OCI-LY1 (cell line): Measurements from ENCODE around the gene GSG1.

ENCODE experiments used
- H2AFZ ChIP-seq: fragments of 200-600 bp; sonication (generic), shearing (Covaris generic); 2 replicates; pipeline ENCODE4 v1.6.0; 2014; ENCODE audit warnings: antibody characterized with exemption, mild to moderate bottlenecking, low read length
- H3F3A ChIP-seq: fragments of 200-600 bp; sonication (generic), shearing (Covaris generic); 2 replicates; pipeline ENCODE4 v1.6.0; 2014; ENCODE audit warnings: mild to moderate bottlenecking, antibody characterized with exemption, low read length, moderate library complexity; ENCODE audit not compliant: insufficient read depth
- H3K27ac ChIP-seq: fragments of 200-600 bp; sonication (generic); 2 replicates; pipeline ENCODE4 v1.5.1; 2014; ENCODE audit warnings: low read length, mixed run types, mild to moderate bottlenecking, low read depth; ENCODE audit not compliant: poor library complexity, severe bottlenecking
- H3K27me3 ChIP-seq: fragments of 200-600 bp; sonication (generic); 2 replicates; pipeline ENCODE4 v1.6.0; 2014; ENCODE audit warnings: antibody characterized with exemption, mild to moderate bottlenecking, low read length, moderate library complexity; ENCODE audit not compliant: insufficient read depth
- H3K36me3 ChIP-seq: fragments of 200-600 bp; sonication (generic); 2 replicates; pipeline ENCODE4 v1.6.1; 2014; ENCODE audit warnings: mild to moderate bottlenecking, antibody characterized with exemption, low read length, moderate library complexity, mixed read lengths; ENCODE audit not compliant: insufficient read depth
- H3K4me1 ChIP-seq: fragments of 200-600 bp; sonication (generic); 2 replicates; pipeline ENCODE4 v1.5.1; 2014; ENCODE audit warnings: mild to moderate bottlenecking, low read length, moderate library complexity; ENCODE audit not compliant: insufficient read depth, severe bottlenecking
- H3K4me2 ChIP-seq: fragments of 200-600 bp; sonication (generic), shearing (Covaris generic); 2 replicates; pipeline ENCODE4 v1.6.1; 2014; ENCODE audit warnings: low read length
- H3K4me3 ChIP-seq: fragments of 200-600 bp; sonication (generic); 2 replicates; pipeline ENCODE4 v1.5.1; 2014; ENCODE audit warnings: low read length, low read depth, mild to moderate bottlenecking, mixed read lengths; ENCODE audit not compliant: poor library complexity, severe bottlenecking
- H3K79me2 ChIP-seq: fragments of 200-600 bp; shearing (Covaris generic); 2 replicates; pipeline ENCODE4 v1.6.1; 2016; ENCODE audit warnings: mixed run types, low read length, mixed read lengths; ENCODE audit not compliant: insufficient read depth
- H3K9ac ChIP-seq: fragments of 200-600 bp; sonication (generic), shearing (Covaris generic); 2 replicates; pipeline ENCODE4 v1.6.1; 2014; ENCODE audit warnings: mild to moderate bottlenecking, low read length, mixed read lengths
- H3K9me2 ChIP-seq: fragments of 200-600 bp; sonication (generic), shearing (Covaris generic); 2 replicates; pipeline ENCODE4 v1.6.1; 2014; ENCODE audit warnings: low read depth, mild to moderate bottlenecking, low read length, mixed read lengths
- H3K9me3 ChIP-seq: fragments of 200-600 bp; shearing (Covaris generic); 2 replicates; pipeline ENCODE4 v1.6.1; 2014; ENCODE audit warnings: low read length, mixed read lengths
- H4K20me1 ChIP-seq: fragments of 200-600 bp; sonication (generic), shearing (Covaris generic); 2 replicates; pipeline ENCODE4 v1.6.0; 2016; ENCODE audit warnings: mild to moderate bottlenecking, low read length; ENCODE audit not compliant: insufficient read depth
- CTCF ChIP-seq: fragments of 200-600 bp; sonication (generic), shearing (Covaris generic); IDR thresholded peaks from 2 replicates; pipeline ENCODE4 v1.5.1; 2017; ENCODE audit warnings: mild to moderate bottlenecking, antibody characterized with exemption, low read length, moderate library complexity, mixed read lengths
- EZH2 ChIP-seq: fragments of 200-600 bp; sonication (generic), shearing (Covaris generic); IDR thresholded peaks from 2 replicates; pipeline ENCODE4 v1.8.0; 2017; ENCODE audit warnings: borderline replicate concordance, mixed run types, mild to moderate bottlenecking, antibody characterized with exemption, low read length, moderate library complexity, mixed read lengths

Gene GSG1

GRCh38 chr12:13114251-13115052 is 11.0 kb upstream of the GSG1 start:
- Histone ChIP-seq H2AFZ (no peak overlapping the region), H3K79me2 (no peaks in the 10 kb centered on the region), H3K27me3 (no peaks in the 10 kb centered on the region), H3K27ac (no peak overlapping the region), H3K4me3 (no peak overlapping the region), H3K9me3 (no peaks in the 10 kb centered on the region), H3K4me1 (no peaks in the 10 kb centered on the region), H3K9ac (no peak overlapping the region), H3K9me2 (no peaks in the 10 kb centered on the region), H4K20me1 (no peaks in the 10 kb centered on the region), H3F3A (no peaks in the 10 kb centered on the region), H3K4me2 (no peak overlapping the region), H3K36me3 (no peaks in the 10 kb centered on the region)
- TF ChIP-seq EZH2 (no peak), CTCF (no peak)

GRCh38 chr12:13112968-13113367 is 9.5 kb upstream of the GSG1 start:
- no peak for TF ChIP-seq CTCF
- TF ChIP-seq EZH2 = no peak
- Histone ChIP-seq H3K4me1 (no peaks in the 10 kb centered on the region), H3K27ac (no peak overlapping the region)

GRCh38 chr12:13106666-13107065 is 3.2 kb upstream of the GSG1 start:
- TF ChIP-seq CTCF (no peak), EZH2 (no peak)
- no peak overlapping the region for H3K9ac ChIP-seq

More at GRCh38 chr12:13112968-13113367, 9.5 kb upstream of the GSG1 start:
- Histone ChIP-seq H3K4me2 (no peak overlapping the region), H3K9me3 (peaks cover 4% of the 10 kb centered on the region; the same call in 1 of the 2 replicates), H3K4me3 (no peak overlapping the region), H3F3A (no peaks in the 10 kb centered on the region), H3K9me2 (no peaks in the 10 kb centered on the region), H2AFZ (no peak overlapping the region), H3K9ac (no peak overlapping the region), H3K36me3 (no peaks in the 10 kb centered on the region), H4K20me1 (no peaks in the 10 kb centered on the region), H3K79me2 (no peaks in the 10 kb centered on the region), H3K27me3 (no peaks in the 10 kb centered on the region)

More at GRCh38 chr12:13106666-13107065, 3.2 kb upstream of the GSG1 start:
- Histone ChIP-seq H3F3A (no peaks in the 10 kb centered on the region), H3K27me3 (no peaks in the 10 kb centered on the region), H3K4me3 (no peak overlapping the region), H3K9me2 (no peaks in the 10 kb centered on the region), H3K27ac (no peak overlapping the region), H2AFZ (no peak overlapping the region), H4K20me1 (no peaks in the 10 kb centered on the region), H3K4me1 (peaks cover 5% of the 10 kb centered on the region), H3K9me3 (peaks cover 4% of the 10 kb centered on the region; the same call in 1 of the 2 replicates), H3K36me3 (no peaks in the 10 kb centered on the region), H3K79me2 (no peaks in the 10 kb centered on the region), H3K4me2 (no peak overlapping the region)
